ENCODE data around the gene NT5DC4.

- TF ChIP-seq CTCF (IDR thresholded peaks at IDR 0.05; ENCODE audit: borderline replicate concordance, extremely low read depth, low read length, poor library complexity, severe bottlenecking) (no peak), EZH2 (IDR thresholded peaks at IDR 0.05; ENCODE audit: borderline replicate concordance, low read depth, low read length, severe bottlenecking) (no peak)
Measured at GRCh38 chr2:112765251-112765650, 44.4 kb downstream of the NT5DC4 start.
